ENCODE measurements around the gene PRR35.
"Not testable (repeated sequence)": the region's sequence is repeated elsewhere in the genome, so short reads cannot be mapped to it uniquely, and the experiment has no call there.

PRR35 gene

GRCh38 chr16:593807-594206 lies 33.6 kb downstream of the PRR35 start:
- no peak for DNase-seq (ENCODE audit: low read depth)

- DNase-seq (ENCODE audit: low read depth) = no peak
Observed at GRCh38 chr16:595094-595528, 34.9 kb downstream of the PRR35 start.

GRCh38 chr16:595942-596735 lies 35.9 kb downstream of the PRR35 start:
- no peak for DNase-seq (ENCODE audit: low read depth)

GRCh38 chr16:596736-597060 lies 36.5 kb downstream of the PRR35 start:
- DNase-seq (ENCODE audit: low read depth) = no peak

- DNase-seq (ENCODE audit: low read depth) = not testable (repeated sequence)
Observed at GRCh38 chr16:597655-598054, 37.5 kb downstream of the PRR35 start.

GRCh38 chr16:598823-599739 lies 38.9 kb downstream of the PRR35 start:
- DNase-seq (ENCODE audit: low read depth) = no peak

- DNase-seq (ENCODE audit: low read depth) = no peak
Observed at GRCh38 chr16:600781-601180, 40.6 kb downstream of the PRR35 start.

- no peak for DNase-seq (ENCODE audit: low read depth)
Observed at GRCh38 chr16:603933-604332, 43.7 kb downstream of the PRR35 start.

GRCh38 chr16:606656-607307 lies 46.6 kb downstream of the PRR35 start:
- DNase-seq (ENCODE audit: low read depth) = no peak

- DNase-seq (ENCODE audit: low read depth) = no peak
Observed at GRCh38 chr16:608019-608418, 47.8 kb downstream of the PRR35 start.

- no peak for DNase-seq (ENCODE audit: low read depth)
Observed at GRCh38 chr16:609316-609715, 49.1 kb downstream of the PRR35 start.

GRCh38 chr16:609984-610383 lies 49.8 kb downstream of the PRR35 start:
- DNase-seq (ENCODE audit: low read depth) = no peak

GRCh38 chr16:610513-611381 lies 50.6 kb downstream of the PRR35 start:
- DNase-seq (ENCODE audit: low read depth) = peak; percentile 55

GRCh38 chr16:615122-615521 lies 54.9 kb downstream of the PRR35 start:
- DNase-seq (ENCODE audit: low read depth) = no peak

Data from stimulated activated CD8-positive, alpha-beta memory T cell treated with anti-CD3 and anti-CD28 coated beads, Interleukin-4, amount 100 ng/mL, for 24 hours (primary cell).